UCSD-AML1 (cell line): ENCODE data around the gene SUGCT.

Experiments
- DNase-seq: peaks from one replicate; lab custom pipeline; 2025; ENCODE audit not compliant: unreplicated experiment; lab: John Stamatoyannopoulos, UW

Gene SUGCT

GRCh38 chr7:40757109-40757508, 622.3 kb downstream of the SUGCT start:
- no peak for DNase-seq

GRCh38 chr7:40758590-40758989, 623.8 kb downstream of the SUGCT start:
- DNase-seq: no peak

GRCh38 chr7:40760293-40760964, 625.6 kb downstream of the SUGCT start:
- DNase-seq: no peak

GRCh38 chr7:40760987-40761386, 626.2 kb downstream of the SUGCT start:
- no peak for DNase-seq

- DNase-seq: no peak
These were observed 627.2 kb downstream of the SUGCT start for GRCh38 chr7:40761762-40762560.

GRCh38 chr7:40763319-40764287, 628.8 kb downstream of the SUGCT start:
- DNase-seq: no peak

- no peak for DNase-seq
These were observed 630.8 kb downstream of the SUGCT start for GRCh38 chr7:40765639-40766038.

- no peak for DNase-seq
These were observed 637.3 kb downstream of the SUGCT start for GRCh38 chr7:40772096-40772495.

GRCh38 chr7:40773656-40774055, 638.9 kb downstream of the SUGCT start:
- no peak for DNase-seq

GRCh38 chr7:40775877-40776276, 641.1 kb downstream of the SUGCT start:
- no peak for DNase-seq

GRCh38 chr7:40777730-40778312, 643.0 kb downstream of the SUGCT start:
- DNase-seq: no peak

- DNase-seq: no peak
These were observed 645.7 kb downstream of the SUGCT start for GRCh38 chr7:40780460-40780859.

- DNase-seq: no peak
These were observed 648.0 kb downstream of the SUGCT start for GRCh38 chr7:40782836-40783235.

GRCh38 chr7:40784176-40784575, 649.4 kb downstream of the SUGCT start:
- DNase-seq: no peak

GRCh38 chr7:40786909-40787308, 652.1 kb downstream of the SUGCT start:
- DNase-seq: no peak

- no peak for DNase-seq
These were observed 658.3 kb downstream of the SUGCT start for GRCh38 chr7:40793132-40793531.

- no peak for DNase-seq
These were observed 660.8 kb downstream of the SUGCT start for GRCh38 chr7:40795607-40796006.

GRCh38 chr7:40796723-40797122, 661.9 kb downstream of the SUGCT start:
- no peak for DNase-seq

GRCh38 chr7:40798613-40799012, 663.8 kb downstream of the SUGCT start:
- DNase-seq: no peak

- no peak for DNase-seq
These were observed 664.9 kb downstream of the SUGCT start for GRCh38 chr7:40799493-40800403.
